ENCODE data around the gene LIN7B.

LIN7B gene

DNA sequence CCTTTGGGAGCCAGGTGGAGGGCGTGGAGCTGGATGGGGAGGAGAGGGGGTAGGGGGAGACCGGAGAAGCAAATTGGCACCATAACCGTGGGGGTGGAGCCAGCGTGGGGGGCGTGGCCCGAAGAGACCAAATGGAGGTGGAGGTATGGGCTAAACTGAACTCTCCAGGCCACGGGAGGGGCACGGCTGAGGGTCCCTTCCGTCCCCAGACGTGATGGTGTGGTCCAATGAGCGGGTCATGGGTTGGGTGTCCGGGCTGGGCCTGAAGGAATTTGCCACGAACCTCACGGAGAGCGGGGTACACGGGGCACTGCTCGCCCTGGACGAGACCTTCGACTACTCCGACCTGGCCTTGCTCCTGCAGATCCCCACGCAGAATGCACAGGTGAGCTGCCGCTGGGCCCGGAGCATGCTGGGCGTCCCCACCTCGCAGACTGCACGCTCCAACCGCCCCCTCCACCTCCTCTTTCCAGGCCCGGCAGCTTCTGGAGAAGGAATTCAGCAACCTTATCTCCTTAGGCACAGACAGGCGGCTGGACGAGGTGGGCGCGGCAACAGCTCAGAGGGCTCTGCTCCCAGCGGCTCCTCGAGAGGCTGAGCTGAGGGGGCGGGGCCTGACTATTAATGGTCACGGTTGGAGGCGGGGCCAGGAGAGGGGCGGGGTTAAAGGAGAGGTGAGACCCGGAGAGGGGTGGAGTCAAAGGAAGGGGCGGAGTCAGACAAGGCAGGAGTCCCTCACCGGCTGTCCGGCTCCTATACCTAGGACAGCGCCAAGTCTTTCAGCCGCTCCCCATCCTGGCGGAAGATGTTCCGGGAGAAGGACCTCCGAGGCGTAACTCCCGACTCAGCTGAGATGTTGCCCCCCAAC lies 34.8 kb downstream of the LIN7B start:
- H3K79me2 ChIP-seq (ENCODE audit: control insufficient read depth, low read length) = no peaks in the 10 kb centered on the region
- H3F3A ChIP-seq (ENCODE audit: control insufficient read depth, insufficient read depth) = peaks cover 11% of the 10 kb centered on the region
- no peaks in the 10 kb centered on the region for H3K36me3 ChIP-seq (ENCODE audit: control insufficient read depth, low read length)
- no peaks in the 10 kb centered on the region for H4K20me1 ChIP-seq (ENCODE audit: control insufficient read depth, insufficient read depth, low read depth, low read length)
- no peaks in the 10 kb centered on the region for H3K9me3 ChIP-seq (ENCODE audit: control insufficient read depth, insufficient read depth, low read length)
- H3K9me2 ChIP-seq (replicated peaks; ENCODE audit: control insufficient read depth, low read length) = no peaks in the 10 kb centered on the region
- no peaks in the 10 kb centered on the region for H3K27me3 ChIP-seq (ENCODE audit: control insufficient read depth, low read length)
- TF ChIP-seq EZH2phosphoT487 (IDR thresholded peaks at IDR 0.05; ENCODE audit: borderline replicate concordance, low read length) = no peak
- no peak for TF ChIP-seq CTCF (IDR thresholded peaks at IDR 0.05; ENCODE audit: low read depth, low read length, poor library complexity, severe bottlenecking)
- H3K4me1 ChIP-seq (ENCODE audit: control insufficient read depth, low read length) = peaks cover 35% of the 10 kb centered on the region
- H3K27ac ChIP-seq (ENCODE audit: low read depth, low read length) = peak overlapping the region; percentile 48
- H3K4me2 ChIP-seq (ENCODE audit: low read length) = peak overlapping the region; percentile 94
- H3K4me3 ChIP-seq (ENCODE audit: low read length) = peak overlapping the region; percentile 95

GRCh38 chr19:49149652-49150105 lies 35.5 kb downstream of the LIN7B start:
- peaks cover 35% of the 10 kb centered on the region for H3K4me1 ChIP-seq (ENCODE audit: control insufficient read depth, low read length)
- no peaks in the 10 kb centered on the region for H3K9me3 ChIP-seq (ENCODE audit: control insufficient read depth, insufficient read depth, low read length)
- peak overlapping the region; percentile 95 for H3K4me3 ChIP-seq (ENCODE audit: low read length)
- H4K20me1 ChIP-seq (ENCODE audit: control insufficient read depth, insufficient read depth, low read depth, low read length) = no peaks in the 10 kb centered on the region
- H3K4me2 ChIP-seq (ENCODE audit: low read length) = peak overlapping the region; percentile 94
- TF ChIP-seq CTCF (IDR thresholded peaks at IDR 0.05; ENCODE audit: low read depth, low read length, poor library complexity, severe bottlenecking) (no peak), EZH2phosphoT487 (IDR thresholded peaks at IDR 0.05; ENCODE audit: borderline replicate concordance, low read length) (no peak)
- no peaks in the 10 kb centered on the region for H3K9me2 ChIP-seq (replicated peaks; ENCODE audit: control insufficient read depth, low read length)
- peak overlapping the region; percentile 48 for H3K27ac ChIP-seq (ENCODE audit: low read depth, low read length)
- H3F3A ChIP-seq (ENCODE audit: control insufficient read depth, insufficient read depth) = peaks cover 11% of the 10 kb centered on the region
- no peaks in the 10 kb centered on the region for H3K27me3 ChIP-seq (ENCODE audit: control insufficient read depth, low read length)
- H3K79me2 ChIP-seq (ENCODE audit: control insufficient read depth, low read length) = no peaks in the 10 kb centered on the region
- no peaks in the 10 kb centered on the region for H3K36me3 ChIP-seq (ENCODE audit: control insufficient read depth, low read length)

- Histone ChIP-seq H3K9me3 (ENCODE audit: control insufficient read depth, insufficient read depth, low read length) (no peaks in the 10 kb centered on the region), H3K4me3 (ENCODE audit: low read length) (peak overlapping the region; percentile 95), H3K9me2 (replicated peaks; ENCODE audit: control insufficient read depth, low read length) (no peaks in the 10 kb centered on the region), H4K20me1 (ENCODE audit: control insufficient read depth, insufficient read depth, low read depth, low read length) (no peaks in the 10 kb centered on the region), H3K27me3 (ENCODE audit: control insufficient read depth, low read length) (no peaks in the 10 kb centered on the region), H3K27ac (ENCODE audit: low read depth, low read length) (peak overlapping the region; percentile 48), H3K4me1 (ENCODE audit: control insufficient read depth, low read length) (peaks cover 32% of the 10 kb centered on the region), H3K79me2 (ENCODE audit: control insufficient read depth, low read length) (no peaks in the 10 kb centered on the region), H3K4me2 (ENCODE audit: low read length) (peak overlapping the region; percentile 94), H3F3A (ENCODE audit: control insufficient read depth, insufficient read depth) (peaks cover 11% of the 10 kb centered on the region), H3K36me3 (ENCODE audit: control insufficient read depth, low read length) (no peaks in the 10 kb centered on the region)
- TF ChIP-seq CTCF (IDR thresholded peaks at IDR 0.05; ENCODE audit: low read depth, low read length, poor library complexity, severe bottlenecking) = no peak
- no peak for TF ChIP-seq EZH2phosphoT487 (IDR thresholded peaks at IDR 0.05; ENCODE audit: borderline replicate concordance, low read length)
Observed at GRCh38 chr19:49150106-49150943, 36.2 kb downstream of the LIN7B start.

All from DOHH2 (cell line).